ENCODE results near the gene SMYD5.
A peak's percentile ranks its signal among the peaks of the same experiment; 100 is the strongest.

SMYD5 gene

GRCh38 chr2:73205611-73206010 lies 8.4 kb upstream of the SMYD5 start:
- DNase-seq (ENCODE audit: low spot score), result no peak

GRCh38 chr2:73208258-73208657 lies 5.8 kb upstream of the SMYD5 start:
- DNase-seq (ENCODE audit: low spot score), result no peak

GRCh38 chr2:73210019-73210418 lies 4.0 kb upstream of the SMYD5 start:
- DNase-seq (ENCODE audit: low spot score), result no peak

GRCh38 chr2:73210696-73211095 lies 3.3 kb upstream of the SMYD5 start:
- DNase-seq (ENCODE audit: low spot score), result no peak

- DNase-seq (ENCODE audit: low spot score), result no peak
These were observed 2.0 kb upstream of the SMYD5 start for GRCh38 chr2:73212098-73212447.

GRCh38 chr2:73212448-73213176 lies 1.4 kb upstream of the SMYD5 start:
- peak; percentile 76 for DNase-seq (ENCODE audit: low spot score)

GRCh38 chr2:73215254-73215653 lies 1.2 kb downstream of the SMYD5 start:
- no peak for DNase-seq (ENCODE audit: low spot score)

GRCh38 chr2:73217160-73217559 lies 3.1 kb downstream of the SMYD5 start:
- DNase-seq (ENCODE audit: low spot score), result no peak

GRCh38 chr2:73217826-73218225 lies 3.8 kb downstream of the SMYD5 start:
- no peak for DNase-seq (ENCODE audit: low spot score)

- DNase-seq (ENCODE audit: low spot score), result no peak
These were observed 4.3 kb downstream of the SMYD5 start for GRCh38 chr2:73218298-73218697.

- DNase-seq (ENCODE audit: low spot score), result no peak
These were observed 9.8 kb downstream of the SMYD5 start for GRCh38 chr2:73223821-73224220.

- DNase-seq (ENCODE audit: low spot score), result no peak
These were observed 11.7 kb downstream of the SMYD5 start for GRCh38 chr2:73225513-73226360.

- DNase-seq (ENCODE audit: low spot score), result no peak
These were observed 13.0 kb downstream of the SMYD5 start for GRCh38 chr2:73227086-73227485.

GRCh38 chr2:73228631-73229030 lies 14.6 kb downstream of the SMYD5 start:
- no peak for DNase-seq (ENCODE audit: low spot score)

GRCh38 chr2:73232403-73233153 lies 18.5 kb downstream of the SMYD5 start:
- peak; percentile 38 for DNase-seq (ENCODE audit: low spot score)

- DNase-seq (ENCODE audit: low spot score), result peak; percentile 100
These were observed 19.3 kb downstream of the SMYD5 start, which contains the start of gene PRADC1 for GRCh38 chr2:73233154-73233931. Gene PRADC1 (minus strand): TSS chr2:73233239. CDS start chr2:73233160, 79 bp downstream.

- peak; percentile 96 for DNase-seq (ENCODE audit: low spot score)
These were observed 20.1 kb downstream of the SMYD5 start, which contains the start of gene CCT7 for GRCh38 chr2:73233932-73234832. Gene CCT7 (plus strand): TSS chr2:73234308. CDS start chr2:73234379, 71 bp downstream.

GRCh38 chr2:73235315-73236028 lies 21.4 kb downstream of the SMYD5 start:
- DNase-seq (ENCODE audit: low spot score), result no peak

- DNase-seq (ENCODE audit: low spot score), result no peak
These were observed 23.1 kb downstream of the SMYD5 start for GRCh38 chr2:73237168-73237567.

- peak; percentile 7 for DNase-seq (ENCODE audit: low spot score)
These were observed 24.1 kb downstream of the SMYD5 start for GRCh38 chr2:73238149-73238548.

All from cerebellar cortex (tissue), 1 donor.